Measurements from ENCODE around the gene TTLL11.

TTLL11 gene

GRCh38 chr9:121929893-121930875, 162.9 kb downstream of the TTLL11 start:
- no peak for DNase-seq

GRCh38 chr9:121927636-121928035, 165.5 kb downstream of the TTLL11 start:
- no peak for DNase-seq

GRCh38 chr9:121927081-121927480, 166.0 kb downstream of the TTLL11 start:
- no peak for DNase-seq

GRCh38 chr9:121926351-121926801, 166.7 kb downstream of the TTLL11 start:
- DNase-seq, result no peak

GRCh38 chr9:121925935-121926334, 167.2 kb downstream of the TTLL11 start:
- no peak for DNase-seq

- no peak for DNase-seq
These were observed 168.4 kb downstream of the TTLL11 start for GRCh38 chr9:121924700-121925099.

GRCh38 chr9:121921444-121921843, 171.7 kb downstream of the TTLL11 start:
- no peak for DNase-seq

GRCh38 chr9:121917375-121918335, 175.5 kb downstream of the TTLL11 start:
- no peak for DNase-seq

- peak in 2 of 4 experiments; percentile 20 to 35 for DNase-seq
These were observed 177.8 kb downstream of the TTLL11 start for GRCh38 chr9:121915304-121915625.

- no peak for DNase-seq
These were observed 178.4 kb downstream of the TTLL11 start for GRCh38 chr9:121914604-121915303.

GRCh38 chr9:121914017-121914595, 179.0 kb downstream of the TTLL11 start:
- DNase-seq, result no peak

- peak in 3 of 4 experiments; percentile 26 to 41 (median 35) for DNase-seq
These were observed 180.1 kb downstream of the TTLL11 start for GRCh38 chr9:121912812-121913627.

GRCh38 chr9:121910491-121911040, 182.5 kb downstream of the TTLL11 start:
- DNase-seq, result no peak

GRCh38 chr9:121909111-121909510, 184.0 kb downstream of the TTLL11 start:
- DNase-seq, result no peak

GRCh38 chr9:121906074-121906870, 186.8 kb downstream of the TTLL11 start:
- DNase-seq, result peak in 2 of 4 experiments; percentile 30 to 47

- no peak for DNase-seq
These were observed 190.5 kb downstream of the TTLL11 start for GRCh38 chr9:121902461-121903135.

- no peak for DNase-seq
These were observed 191.5 kb downstream of the TTLL11 start for GRCh38 chr9:121901616-121902015.

GRCh38 chr9:121900163-121900562, 192.9 kb downstream of the TTLL11 start:
- DNase-seq, result no peak

GRCh38 chr9:121898856-121899255, 194.3 kb downstream of the TTLL11 start:
- no peak for DNase-seq
